GM19238 (cell line): ENCODE results near the gene CR2.
"Not testable (repeated sequence)": the region's sequence is repeated elsewhere in the genome, so short reads cannot be mapped to it uniquely, and the experiment has no call there.

Experiments
- DNase-seq: peaks from one replicate; pipeline ENCODE4 v3.0.0; 2011; ENCODE audit warnings: low spot score; ENCODE audit not compliant: insufficient read length

The CR2 gene

GRCh38 chr1:207444514-207445217 is 9.5 kb upstream of the CR2 start:
- no peak for DNase-seq

- no peak for DNase-seq
These were observed 450 bp upstream of the CR2 start for GRCh38 chr1:207453710-207454045.

GRCh38 chr1:207455183-207455754 is 1.1 kb downstream of the CR2 start:
- no peak for DNase-seq

GRCh38 chr1:207458414-207458813 is 4.3 kb downstream of the CR2 start:
- no peak for DNase-seq

GRCh38 chr1:207459008-207459407 is 4.9 kb downstream of the CR2 start:
- no peak for DNase-seq

GRCh38 chr1:207461649-207462048 is 7.5 kb downstream of the CR2 start:
- DNase-seq: no peak

- DNase-seq: no peak
These were observed 8.4 kb downstream of the CR2 start for GRCh38 chr1:207462535-207462934.

- DNase-seq: no peak
These were observed 8.9 kb downstream of the CR2 start for GRCh38 chr1:207463021-207463420.

GRCh38 chr1:207463571-207463970 is 9.4 kb downstream of the CR2 start:
- DNase-seq: no peak

- DNase-seq: no peak
These were observed 16.8 kb downstream of the CR2 start for GRCh38 chr1:207470927-207471326.

GRCh38 chr1:207474210-207474609 is 20.1 kb downstream of the CR2 start:
- no peak for DNase-seq

- no peak for DNase-seq
These were observed 32.1 kb downstream of the CR2 start for GRCh38 chr1:207486198-207486597.

- DNase-seq: no peak
These were observed 33.5 kb downstream of the CR2 start for GRCh38 chr1:207487636-207488035.

- no peak for DNase-seq
These were observed 39.1 kb downstream of the CR2 start for GRCh38 chr1:207493212-207493611.

GRCh38 chr1:207494171-207494570 is 40.0 kb downstream of the CR2 start:
- DNase-seq: no peak

GRCh38 chr1:207495281-207495680 is 41.2 kb downstream of the CR2 start:
- DNase-seq: not testable (repeated sequence)

GRCh38 chr1:207495801-207496792 is 42.0 kb downstream of the CR2 start, which contains the start of gene CR1:
Gene CR1, plus strand, starts transcription at chr1:207496157. Its CDS starts 111 bp downstream, at chr1:207496268.
- peak; percentile 27 for DNase-seq

- DNase-seq: no peak
These were observed 43.8 kb downstream of the CR2 start for GRCh38 chr1:207497941-207498340.

GRCh38 chr1:207499573-207499972 is 45.4 kb downstream of the CR2 start:
- peak; percentile 16 for DNase-seq

- DNase-seq: no peak
These were observed 46.2 kb downstream of the CR2 start for GRCh38 chr1:207500306-207500705.

GRCh38 chr1:207501071-207501470 is 46.9 kb downstream of the CR2 start:
- no peak for DNase-seq

GRCh38 chr1:207502726-207503125 is 48.6 kb downstream of the CR2 start:
- no peak for DNase-seq
